ENCODE results near the gene NR1D1.

The NR1D1 gene

GRCh38 chr17:40065769-40066510 is 34.4 kb downstream of the NR1D1 start:
- H3K27me3 ChIP-seq (ENCODE audit: control insufficient read depth in 3 of 3, insufficient read depth in 3 of 3, low read depth in 1 of 3, low read length in 3 of 3), result peaks cover 0 to 5% (median 0%) of the 10 kb centered on the region in 3 experiments
- peak overlapping the region; percentile 35 for H3K4me2 ChIP-seq (ENCODE audit: insufficient read depth, low read length, poor library complexity, severe bottlenecking)
- H3K79me1 ChIP-seq (ENCODE audit: low read depth, low read length), result no peaks in the 10 kb centered on the region
- H3K9ac ChIP-seq (ENCODE audit: low read depth, low read length, poor library complexity), result peak overlapping the region; percentile 75
- no peak overlapping the region for H4K8ac ChIP-seq (ENCODE audit: low read depth, low read length)
- no peak overlapping the region for H3K27ac ChIP-seq (replicated peaks; ENCODE audit: low read length)
- H3K23ac ChIP-seq (ENCODE audit: low read depth, low read length, poor library complexity), result no peak overlapping the region
- no peak overlapping the region for H2BK5ac ChIP-seq (ENCODE audit: low read length)
- no peak overlapping the region for H2BK15ac ChIP-seq (ENCODE audit: low read length)
- H2AK5ac ChIP-seq (ENCODE audit: low read depth, low read length), result peak overlapping the region; percentile 28
- H3K4me3 ChIP-seq (ENCODE audit: low read length in 2 of 2), result peak overlapping the region in 1 of 2 donors; percentile 84
- WGBS, 2 donors (ENCODE audit: extremely low coverage in 2 of 2, insufficient read length in 2 of 2, insufficient replicate concordance in 1 of 2), result no CpG with 5 or more reads among the region's 11 CpGs
- peak overlapping the region; percentile 55 for H3K18ac ChIP-seq (ENCODE audit: low read length)
- H2AFZ ChIP-seq (ENCODE audit: low read length), result peak overlapping the region; percentile 62
- peaks cover 58 to 68% of the 10 kb centered on the region in 2 donors for H3K4me1 ChIP-seq (ENCODE audit: control insufficient read depth in 2 of 2, insufficient read depth in 1 of 2, low read depth in 1 of 2, low read length in 2 of 2)
- no peak overlapping the region for H3K14ac ChIP-seq (ENCODE audit: low read length)
- no peak overlapping the region for H2BK120ac ChIP-seq (ENCODE audit: low read depth, low read length)
- no peak overlapping the region for H4K91ac ChIP-seq (ENCODE audit: low read depth, low read length, poor library complexity)
- H3K9me3 ChIP-seq (replicated peaks in 1 of 2; ENCODE audit: control insufficient read depth in 2 of 2, insufficient read depth in 1 of 2, low read depth in 1 of 2, low read length in 2 of 2), result no peaks in the 10 kb centered on the region
- DNase-seq (ENCODE audit: low spot score), result no peak
- H3K36me3 ChIP-seq (replicated peaks in 1 of 2; ENCODE audit: control insufficient read depth in 2 of 2, insufficient read depth in 2 of 2, low read length in 2 of 2), result no peaks in the 10 kb centered on the region
- H3K4ac ChIP-seq (ENCODE audit: low read length), result no peak overlapping the region
- H2BK12ac ChIP-seq (ENCODE audit: low read length), result no peak overlapping the region

- Histone ChIP-seq H3K27ac (replicated peaks; ENCODE audit: low read length) (peak overlapping the region; percentile 53), H2BK5ac (ENCODE audit: low read length) (no peak overlapping the region), H3K14ac (ENCODE audit: low read length) (no peak overlapping the region), H4K8ac (ENCODE audit: low read depth, low read length) (no peak overlapping the region), H3K9ac (ENCODE audit: low read depth, low read length, poor library complexity) (peak overlapping the region; percentile 75), H3K4me3 (ENCODE audit: low read length in 2 of 2) (peak overlapping the region in 1 of 2 donors; percentile 84), H2BK120ac (ENCODE audit: low read depth, low read length) (no peak overlapping the region), H3K18ac (ENCODE audit: low read length) (peak overlapping the region; percentile 72), H2BK12ac (ENCODE audit: low read length) (no peak overlapping the region), H3K4ac (ENCODE audit: low read length) (no peak overlapping the region), H2AFZ (ENCODE audit: low read length) (peak overlapping the region; percentile 62), H3K4me1 (ENCODE audit: control insufficient read depth in 2 of 2, insufficient read depth in 1 of 2, low read depth in 1 of 2, low read length in 2 of 2) (peaks cover 51 to 62% of the 10 kb centered on the region in 2 donors), H3K9me3 (replicated peaks in 1 of 2; ENCODE audit: control insufficient read depth in 2 of 2, insufficient read depth in 1 of 2, low read depth in 1 of 2, low read length in 2 of 2) (no peaks in the 10 kb centered on the region), H4K91ac (ENCODE audit: low read depth, low read length, poor library complexity) (no peak overlapping the region), H3K36me3 (replicated peaks in 1 of 2; ENCODE audit: control insufficient read depth in 2 of 2, insufficient read depth in 2 of 2, low read length in 2 of 2) (no peaks in the 10 kb centered on the region), H2AK5ac (ENCODE audit: low read depth, low read length) (no peak overlapping the region), H3K23ac (ENCODE audit: low read depth, low read length, poor library complexity) (no peak overlapping the region), H2BK15ac (ENCODE audit: low read length) (no peak overlapping the region), H3K4me2 (ENCODE audit: insufficient read depth, low read length, poor library complexity, severe bottlenecking) (peak overlapping the region; percentile 35), H3K79me1 (ENCODE audit: low read depth, low read length) (no peaks in the 10 kb centered on the region), H3K27me3 (ENCODE audit: control insufficient read depth in 3 of 3, insufficient read depth in 3 of 3, low read depth in 1 of 3, low read length in 3 of 3) (peaks cover 0 to 5% (median 0%) of the 10 kb centered on the region in 3 experiments)
- no peak for DNase-seq (ENCODE audit: low spot score)
- no CpG with 5 or more reads among the region's 10 CpGs for WGBS, 2 donors (ENCODE audit: extremely low coverage in 2 of 2, insufficient read length in 2 of 2, insufficient replicate concordance in 1 of 2)
Observed at GRCh38 chr17:40064971-40065768, 35.2 kb downstream of the NR1D1 start.

- no peak overlapping the region for H2BK15ac ChIP-seq (ENCODE audit: low read length)
- H3K4me3 ChIP-seq (ENCODE audit: low read length in 2 of 2), result peak overlapping the region; percentile 84 to 85
- no peaks in the 10 kb centered on the region for H3K79me1 ChIP-seq (ENCODE audit: low read depth, low read length)
- peak overlapping the region; percentile 91 for H3K4me2 ChIP-seq (ENCODE audit: insufficient read depth, low read length, poor library complexity, severe bottlenecking)
- no peak overlapping the region for H4K8ac ChIP-seq (ENCODE audit: low read depth, low read length)
- no peak overlapping the region for H3K14ac ChIP-seq (ENCODE audit: low read length)
- H4K91ac ChIP-seq (ENCODE audit: low read depth, low read length, poor library complexity), result no peak overlapping the region
- H2BK5ac ChIP-seq (ENCODE audit: low read length), result peak overlapping the region; percentile 88
- H3K9me3 ChIP-seq (replicated peaks in 1 of 2; ENCODE audit: control insufficient read depth in 2 of 2, insufficient read depth in 1 of 2, low read depth in 1 of 2, low read length in 2 of 2), result no peaks in the 10 kb centered on the region
- H2BK120ac ChIP-seq (ENCODE audit: low read depth, low read length), result no peak overlapping the region
- no peak overlapping the region for H3K27ac ChIP-seq (replicated peaks; ENCODE audit: low read length)
- H2AFZ ChIP-seq (ENCODE audit: low read length), result no peak overlapping the region
- H3K18ac ChIP-seq (ENCODE audit: low read length), result peak overlapping the region; percentile 16
- H2AK5ac ChIP-seq (ENCODE audit: low read depth, low read length), result peak overlapping the region; percentile 76
- peak overlapping the region; percentile 92 for H3K23ac ChIP-seq (ENCODE audit: low read depth, low read length, poor library complexity)
- no peak overlapping the region for H2BK12ac ChIP-seq (ENCODE audit: low read length)
- H3K36me3 ChIP-seq (replicated peaks in 1 of 2; ENCODE audit: control insufficient read depth in 2 of 2, insufficient read depth in 2 of 2, low read length in 2 of 2), result no peaks in the 10 kb centered on the region
- no peak for DNase-seq (ENCODE audit: low spot score)
- WGBS, 2 donors (ENCODE audit: extremely low coverage in 2 of 2, insufficient read length in 2 of 2, insufficient replicate concordance in 1 of 2), result no CpG with 5 or more reads among the region's 10 CpGs
- peaks cover 41 to 52% of the 10 kb centered on the region in 2 donors for H3K4me1 ChIP-seq (ENCODE audit: control insufficient read depth in 2 of 2, insufficient read depth in 1 of 2, low read depth in 1 of 2, low read length in 2 of 2)
- H3K4ac ChIP-seq (ENCODE audit: low read length), result no peak overlapping the region
- H3K27me3 ChIP-seq (ENCODE audit: control insufficient read depth in 3 of 3, insufficient read depth in 3 of 3, low read depth in 1 of 3, low read length in 3 of 3), result peaks cover 0 to 5% (median 0%) of the 10 kb centered on the region in 3 experiments
- peak overlapping the region; percentile 95 for H3K9ac ChIP-seq (ENCODE audit: low read depth, low read length, poor library complexity)
Observed at GRCh38 chr17:40063901-40064531, 36.4 kb downstream of the NR1D1 start.
